HepG2 (cell line): ENCODE data around the gene ZNF142.

ENCODE experiments used
- ARNT ChIP-seq: fragments of 450-650 bp; IDR thresholded peaks from 2 replicates; pipeline ENCODE4 v1.6.1; 2017
- JUND ChIP-seq: sonication (generic); formaldehyde crosslinking; IDR thresholded peaks from 2 replicates; pipeline ENCODE4 v1.8.0; 2022; ENCODE audit warnings: mild to moderate bottlenecking, missing genetic modification reagents

DNA sequence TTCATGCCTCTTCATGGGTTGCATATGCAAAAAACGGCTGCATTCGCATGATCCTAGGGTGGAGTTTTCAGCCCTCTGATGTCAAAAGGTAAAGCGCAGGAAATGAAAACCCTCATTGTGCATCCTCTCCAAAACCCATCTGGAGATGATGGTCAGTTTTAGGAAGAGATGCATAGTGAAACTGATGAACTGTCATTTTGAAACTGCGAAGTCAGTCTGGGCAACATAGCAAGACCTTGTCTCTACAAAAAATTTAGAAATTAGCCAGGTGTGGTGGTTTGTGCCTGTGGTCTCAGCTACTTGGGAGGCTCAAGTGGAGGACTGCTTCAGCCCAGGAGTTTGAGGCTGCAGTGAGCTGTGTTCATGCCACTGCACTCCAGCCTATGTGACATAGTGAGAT lies 48.7 kb upstream of the ZNF142 start:
- no peak for TF ChIP-seq JUND
- TF ChIP-seq ARNT = no peak
